ENCODE data around the gene ACSF3.

Gene ACSF3

GRCh38 chr16:89192956-89193575 lies 99.4 kb downstream of the ACSF3 start:
- DNase-seq: no peak

- no peak for DNase-seq
Measured at GRCh38 chr16:89193576-89194293, 100.1 kb downstream of the ACSF3 start.

- no peak for DNase-seq
Measured at GRCh38 chr16:89194340-89195311, 101.0 kb downstream of the ACSF3 start.

- DNase-seq: no peak
Measured at GRCh38 chr16:89195521-89196171, 102.0 kb downstream of the ACSF3 start.

- DNase-seq: no peak
Measured at GRCh38 chr16:89197033-89197632, 103.5 kb downstream of the ACSF3 start.

- DNase-seq: no peak
Measured at GRCh38 chr16:89197633-89198416, 104.2 kb downstream of the ACSF3 start.

GRCh38 chr16:89198417-89199240 lies 105.0 kb downstream of the ACSF3 start:
- DNase-seq: no peak

- DNase-seq: no peak
Measured at GRCh38 chr16:89199241-89200123, 105.8 kb downstream of the ACSF3 start.

DNA sequence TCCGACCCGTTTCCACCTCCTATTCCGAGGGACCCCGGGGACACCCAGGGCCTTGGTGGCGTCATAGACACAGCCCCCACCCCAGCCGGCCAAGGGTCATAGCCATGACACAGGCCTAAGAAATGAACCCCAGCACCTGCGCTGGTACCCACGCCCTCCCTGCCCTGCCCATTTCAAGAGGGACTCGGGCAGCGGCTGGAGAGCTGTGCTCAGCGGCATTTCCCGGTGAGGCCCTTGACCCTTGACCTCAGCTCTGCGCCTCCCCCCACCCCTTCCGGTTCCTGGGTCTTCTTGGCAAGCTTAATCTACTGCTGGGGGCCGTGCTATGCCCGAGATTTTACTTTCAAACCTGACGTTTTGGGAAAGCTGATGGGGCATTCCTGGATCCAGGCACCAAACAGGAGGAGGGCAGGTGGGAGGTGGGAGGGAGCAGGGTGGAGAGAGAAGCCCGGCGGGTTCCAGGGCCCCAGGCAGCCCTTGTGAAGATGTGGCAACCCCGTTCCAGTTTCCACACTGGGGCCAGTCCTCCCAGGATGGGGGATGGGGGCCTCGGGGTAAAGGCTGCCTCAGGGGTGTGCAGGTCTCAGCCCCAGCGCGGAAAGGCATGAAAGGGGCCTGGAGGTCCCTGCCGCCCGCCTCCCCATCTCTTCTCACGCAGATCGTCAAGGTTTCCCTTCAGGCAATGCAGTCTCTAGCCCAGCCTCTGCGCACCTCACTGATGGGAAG lies 106.6 kb downstream of the ACSF3 start, which contains the start of gene SLC22A31:
TSS of gene SLC22A31 (minus strand) at position 414 of the 726 bp plus-strand sequence. CDS start at position 378, 36 bp downstream.
- no peak for DNase-seq

DNA sequence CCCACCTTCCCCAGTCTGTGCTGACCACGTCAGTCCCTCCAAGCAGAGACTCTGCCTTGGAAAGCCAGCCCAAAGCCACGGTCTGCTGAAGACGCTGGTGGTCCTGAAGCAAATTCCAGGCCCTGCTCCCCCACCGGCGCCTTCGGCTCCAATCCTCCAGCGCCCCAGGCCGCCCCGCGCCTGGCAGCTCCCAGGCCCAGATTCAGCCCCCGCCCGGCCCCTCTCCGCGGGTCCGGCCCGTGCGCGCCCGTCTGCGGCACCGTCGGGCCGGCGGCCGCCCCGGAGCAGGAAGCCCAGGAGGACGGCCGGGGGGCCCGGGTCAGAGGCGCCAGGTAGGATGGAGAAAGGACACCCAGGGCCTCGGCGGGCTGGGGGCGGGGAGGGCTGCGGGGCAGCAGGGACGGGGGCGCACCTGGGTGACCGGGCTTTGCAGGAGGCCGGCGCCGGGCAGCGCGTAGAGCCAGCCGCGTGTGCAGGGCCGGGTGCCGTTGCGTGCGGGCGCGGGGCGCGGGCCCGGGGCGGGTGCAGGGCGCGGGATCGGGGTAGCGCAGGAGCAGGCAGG lies 107.3 kb downstream of the ACSF3 start:
- DNase-seq: no peak

GRCh38 chr16:89201439-89202377 lies 108.1 kb downstream of the ACSF3 start:
- DNase-seq: no peak

DNA sequence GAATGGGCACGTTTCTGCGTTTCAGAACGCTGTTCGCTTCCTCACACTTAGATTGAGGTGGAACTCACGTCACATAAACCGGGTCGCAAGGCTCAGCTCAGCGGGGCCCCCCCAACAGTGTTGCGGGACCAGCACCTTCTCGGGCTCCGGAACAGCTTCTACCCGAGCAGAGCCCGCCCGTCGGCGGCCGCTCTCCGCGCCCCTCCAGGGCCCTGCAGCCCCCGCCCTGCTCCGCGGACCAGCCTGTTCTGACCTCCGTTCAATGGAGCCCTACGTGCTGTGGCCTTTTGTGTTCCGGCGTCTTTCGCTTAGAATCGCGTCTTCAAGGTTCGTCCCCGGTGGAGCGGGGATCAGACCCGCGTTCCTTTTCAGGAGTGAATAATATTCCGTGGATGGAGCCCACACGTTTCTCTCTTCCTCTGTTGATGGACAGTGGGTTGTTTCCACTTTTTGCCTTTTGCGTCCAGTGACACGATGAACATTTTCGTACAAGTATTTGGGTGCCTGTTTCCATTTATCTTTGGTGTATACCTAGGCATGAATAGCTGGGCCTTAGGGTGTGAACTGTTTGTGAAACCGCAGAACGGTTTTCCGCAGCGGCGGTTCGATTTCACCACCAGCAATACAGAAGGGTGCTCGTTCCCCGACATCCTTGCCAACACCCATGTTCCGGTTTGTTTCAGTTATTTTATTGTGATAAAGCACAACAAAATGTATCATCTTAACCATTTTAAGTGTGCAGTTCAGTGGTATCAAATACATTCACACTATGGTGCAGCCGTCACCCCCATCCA lies 109.0 kb downstream of the ACSF3 start:
- no peak for DNase-seq
